ENCODE data around the gene GATAD2B. TPM values are rescaled to one million over a fixed set of nuclear protein-coding genes. Genes with fewer than 3 reads are reported as not detected.

GATAD2B gene
- polyA plus RNA-seq, 2 of the 4 experiments (the other 2 are of a cell fraction) = 4.9 to 8.2 TPM

GRCh38 chr1:153773096-153773921 lies 149.5 kb downstream of the GATAD2B start (continued):
- TF ChIP-seq HOXA7 (CRISPR knock-in tag; IDR thresholded peaks at IDR 0.05) = no peak

GRCh38 chr1:153771841-153772593 lies 150.8 kb downstream of the GATAD2B start:
- CTCF ChIA-PET = interaction anchor here (0.7 to 11.0 kb wide), 25 partner anchors 9 to 1190 kb away, joined by 3 to 92 read pairs (median 4); partner anchors contain the start of genes NPR1, PYGO2 and RAB13

GRCh38 chr1:153771261-153771660 lies 151.5 kb downstream of the GATAD2B start:
- DNase-seq (ENCODE audit: low read depth in 1 of 2, low spot score in 1 of 2) (no peak), FAIRE-seq (no peak), ATAC-seq (no peak)
- TF ChIP-seq EP300 (IDR thresholded peaks at IDR 0.05) = no peak
- no peak for TF ChIP-seq HOXA7 (CRISPR knock-in tag; IDR thresholded peaks at IDR 0.05)
- no peak for TF ChIP-seq CTCF (IDR thresholded peaks at IDR 0.05)
- TF ChIP-seq CBX8 (IDR thresholded peaks at IDR 0.05) = no peak
- TF ChIP-seq FOXS1 (CRISPR knock-in tag; IDR thresholded peaks at IDR 0.05) = no peak
- no peak for TF ChIP-seq EHMT2 (IDR thresholded peaks at IDR 0.05; ENCODE audit: low read depth)
- no peak for TF ChIP-seq HMGXB4 (CRISPR knock-in tag; IDR thresholded peaks at IDR 0.05; ENCODE audit: borderline replicate concordance)
- no peak for TF ChIP-seq GATA3 (IDR thresholded peaks at IDR 0.05; ENCODE audit: borderline replicate concordance)
- TF ChIP-seq SREBF2 (IDR thresholded peaks at IDR 0.05) = no peak
- 81% methylated on average over 2 of the region's 2 CpGs for WGBS (ENCODE audit: missing lambda C conversion rate)
- H3K27ac ChIP-seq = no peak overlapping the region
- ChIA-PET POLR2A (no interaction called here), CTCF (interaction anchor here (0.8 to 11.0 kb wide), 18 partner anchors 8 to 419 kb away, joined by 3 to 92 read pairs (median 6); partner anchors contain the start of genes NPR1 and RAB13)
- no peak overlapping the region for H3K4me3 ChIP-seq
- H3K4me1 ChIP-seq = peaks cover 5% of the 10 kb centered on the region; the same call in 1 of the 3 replicates
- H3K9me3 ChIP-seq = no peaks in the 10 kb centered on the region
- no peak overlapping the region for H3K4me2 ChIP-seq

More at GRCh38 chr1:153771841-153772593, 150.8 kb downstream of the GATAD2B start:
- FAIRE-seq = no peak
- peak; percentile 25 to 37 for DNase-seq (ENCODE audit: low read depth in 1 of 2, low spot score in 1 of 2)
- Histone ChIP-seq H3K4me1 (peaks cover 5% of the 10 kb centered on the region; the same call in 1 of the 3 replicates), H3K4me2 (no peak overlapping the region), H3K4me3 (no peak overlapping the region), H3K9me3 (no peaks in the 10 kb centered on the region), H3K27ac (no peak overlapping the region)
- WGBS (ENCODE audit: missing lambda C conversion rate) = 74% methylated on average over 19 of the region's 21 CpGs
- ATAC-seq = peak in 1 of 2 experiments; percentile 68; a peak in 3 of 6 replicates
- TF ChIP-seq RAD21 (conservative IDR thresholded peaks at IDR 0.05 in 1 of 2, IDR thresholded peaks at IDR 0.05 in 1 of 2) (peak; percentile 69 to 73), CTCF (IDR thresholded peaks at IDR 0.05) (peak; percentile 52), SMC3 (IDR thresholded peaks at IDR 0.05) (peak; percentile 42; the same call in 2 of the 3 replicates), SREBF2 (IDR thresholded peaks at IDR 0.05) (no peak), REST (IDR thresholded peaks at IDR 0.05) (no peak)
- POLR2A ChIA-PET = no interaction called here
